Astrocyte (in vitro differentiated cells and primary cell): ENCODE measurements around the gene DUSP1. TPM values are rescaled to one million over a fixed set of nuclear protein-coding genes. Genes with fewer than 3 reads are reported as not detected.

ENCODE experiments used
- DNase-seq: peaks from one replicate; pipeline ENCODE4 v3.0.0-alpha.2; 2010; ENCODE audit warnings: low read depth
- FAIRE-seq: peaks from 2 replicates; lab custom pipeline; 2011; peaks lifted over from hg19 to GRCh38; lab: Jason Lieb, UNC
- H2AFZ ChIP-seq: 2 replicates; pipeline ENCODE4 v1.6.0; 2012; ENCODE audit warnings: low read depth, low read length, inconsistent platforms
- H3K27ac ChIP-seq: 2 replicates; pipeline ENCODE4 v1.5.1; 2011; ENCODE audit warnings: low read depth, low read length, inconsistent platforms
- H3K27me3 ChIP-seq: 2 replicates; pipeline ENCODE4 v1.6.0; 2011; ENCODE audit warnings: low read length, inconsistent platforms; ENCODE audit not compliant: insufficient read depth
- H3K36me3 ChIP-seq: 2 replicates; pipeline ENCODE4 v1.5.1; 2011; ENCODE audit warnings: low read length, inconsistent platforms; ENCODE audit not compliant: insufficient read depth
- H3K4me1 ChIP-seq: 2 replicates; pipeline ENCODE4 v1.5.1; 2011; ENCODE audit warnings: low read length, inconsistent platforms; ENCODE audit not compliant: insufficient read depth
- H3K4me2 ChIP-seq: 2 replicates; pipeline ENCODE4 v1.6.0; 2012; ENCODE audit warnings: low read length, inconsistent platforms
- H3K4me3 ChIP-seq: 2 replicates; pipeline ENCODE4 v1.5.1; 2011; ENCODE audit warnings: low read depth, mild to moderate bottlenecking, low read length, inconsistent platforms; ENCODE audit not compliant: insufficient read depth
- H3K79me2 ChIP-seq: 2 replicates; pipeline ENCODE4 v1.6.0; 2012; ENCODE audit warnings: mild to moderate bottlenecking, low read length, inconsistent platforms; ENCODE audit not compliant: insufficient read depth
- H3K9ac ChIP-seq: 2 replicates; pipeline ENCODE4 v1.6.0; 2012; ENCODE audit warnings: mild to moderate bottlenecking, low read length, inconsistent platforms
- H3K9me3 ChIP-seq: 2 replicates; pipeline ENCODE4 v1.5.1; 2012; ENCODE audit warnings: low read depth, mild to moderate bottlenecking, low read length, inconsistent platforms; ENCODE audit not compliant: insufficient read depth
- H4K20me1 ChIP-seq: 2 replicates; pipeline ENCODE4 v1.6.0; 2012; ENCODE audit warnings: low read length, inconsistent platforms; ENCODE audit not compliant: insufficient read depth
- H3K27ac Mint-ChIP-seq: one replicate; pipeline ENCODE4 v1.8.0; 2021; ENCODE audit warnings: mild to moderate bottlenecking, mixed read lengths; ENCODE audit not compliant: unreplicated experiment
- H3K27me3 Mint-ChIP-seq: one replicate; pipeline ENCODE4 v1.8.0; 2021; ENCODE audit warnings: low read depth, mixed read lengths; ENCODE audit not compliant: unreplicated experiment
- H3K36me3 Mint-ChIP-seq: one replicate; pipeline ENCODE4 v1.8.0; 2021; ENCODE audit warnings: low read depth, mixed read lengths; ENCODE audit not compliant: unreplicated experiment
- H3K4me1 Mint-ChIP-seq: one replicate; pipeline ENCODE4 v1.8.0; 2021; ENCODE audit warnings: low read depth, mixed read lengths; ENCODE audit not compliant: unreplicated experiment
- H3K4me3 Mint-ChIP-seq: one replicate; pipeline ENCODE4 v1.8.0; 2021; ENCODE audit warnings: mild to moderate bottlenecking, moderate library complexity, mixed read lengths; ENCODE audit not compliant: unreplicated experiment
- H3K9me3 Mint-ChIP-seq: one replicate; pipeline ENCODE4 v1.8.0; 2021; ENCODE audit warnings: mild to moderate bottlenecking, mixed read lengths; ENCODE audit not compliant: unreplicated experiment
- CTCF ChIP-seq: IDR thresholded peaks from 2 replicates; pipeline ENCODE4 v1.5.1; 2011; ENCODE audit warnings: low read depth, mild to moderate bottlenecking, inconsistent platforms, low read length, moderate library complexity; ENCODE audit not compliant: insufficient read depth
- EZH2 ChIP-seq: IDR thresholded peaks from 2 replicates; pipeline ENCODE4 v1.6.1; 2012; ENCODE audit warnings: mild to moderate bottlenecking, low read length, inconsistent platforms; ENCODE audit not compliant: insufficient read depth
- total RNA-seq: library from RNA; stranded (reverse); gene quantifications from 2 replicates; pipeline ENCODE4 v1.2.1, GENCODE V29; 2021

DUSP1 gene
- total RNA-seq, 1 donor from 2014 or later = 90.1 TPM

DNA sequence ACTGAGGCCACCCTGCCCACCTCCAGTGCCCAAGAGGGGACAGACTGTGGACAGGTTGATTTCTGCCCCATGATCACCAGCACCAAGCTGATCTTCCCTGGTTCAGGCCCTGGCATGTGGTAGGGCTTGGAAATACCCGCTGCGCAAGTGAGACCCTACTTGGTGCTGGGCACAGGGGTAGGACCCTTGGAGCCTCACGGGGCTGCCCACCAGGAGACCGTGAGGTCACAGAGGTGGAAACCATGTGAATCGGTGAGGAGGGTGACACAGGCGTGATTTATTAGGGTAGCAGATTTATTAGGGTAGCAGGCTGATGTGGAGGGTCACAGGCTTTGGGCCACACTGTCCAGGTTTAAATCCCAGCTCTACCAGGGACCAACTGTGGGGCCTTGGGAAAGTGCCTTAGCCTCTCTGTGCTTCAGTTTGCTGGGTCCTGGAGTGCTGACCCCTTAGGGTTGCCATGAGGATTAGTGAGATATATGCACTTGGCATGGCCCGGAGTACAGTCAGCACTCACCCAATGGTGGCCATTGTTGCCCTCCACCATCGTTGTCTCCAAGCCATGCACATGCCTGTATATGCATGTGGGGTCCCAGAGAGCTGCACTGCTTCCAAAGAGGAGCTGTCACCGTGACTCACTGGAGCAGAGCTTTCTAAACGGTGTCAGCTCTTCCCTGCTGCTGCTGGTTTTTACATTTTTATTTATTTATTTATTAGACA lies 20.9 kb upstream of the DUSP1 start:
- Histone ChIP-seq H3K27me3 (no peaks in the 10 kb centered on the region), H4K20me1 (no peaks in the 10 kb centered on the region), H3K4me2 (no peak overlapping the region), H3K4me3 (no peak overlapping the region), H3K9ac (no peak overlapping the region), H3K4me1 (peaks cover 32% of the 10 kb centered on the region), H3K36me3 (no peaks in the 10 kb centered on the region), H3K79me2 (no peaks in the 10 kb centered on the region), H3K27ac (no peak overlapping the region), H2AFZ (no peak overlapping the region), H3K9me3 (no peaks in the 10 kb centered on the region)
- no peak for FAIRE-seq
- H3K4me3 Mint-ChIP-seq = no peak overlapping the region
- no peaks in the 10 kb centered on the region for H3K27me3 Mint-ChIP-seq
- H3K4me1 Mint-ChIP-seq = peaks cover 12% of the 10 kb centered on the region
- no peaks in the 10 kb centered on the region for H3K36me3 Mint-ChIP-seq
- no peak for DNase-seq
- H3K9me3 Mint-ChIP-seq = no peaks in the 10 kb centered on the region
- TF ChIP-seq EZH2 = no peak
- no peak overlapping the region for H3K27ac Mint-ChIP-seq

- Histone ChIP-seq H2AFZ (no peak overlapping the region), H3K4me3 (no peak overlapping the region), H4K20me1 (no peaks in the 10 kb centered on the region), H3K9me3 (no peaks in the 10 kb centered on the region), H3K27ac (no peak overlapping the region), H3K27me3 (no peaks in the 10 kb centered on the region), H3K4me2 (no peak overlapping the region), H3K79me2 (no peaks in the 10 kb centered on the region), H3K9ac (no peak overlapping the region), H3K4me1 (peaks cover 32% of the 10 kb centered on the region), H3K36me3 (no peaks in the 10 kb centered on the region)
- H3K4me3 Mint-ChIP-seq = no peak overlapping the region
- FAIRE-seq = no peak
- no peaks in the 10 kb centered on the region for H3K27me3 Mint-ChIP-seq
- TF ChIP-seq EZH2 = no peak
- TF ChIP-seq CTCF = no peak
- no peaks in the 10 kb centered on the region for H3K9me3 Mint-ChIP-seq
- H3K27ac Mint-ChIP-seq = no peak overlapping the region
- peaks cover 9% of the 10 kb centered on the region for H3K4me1 Mint-ChIP-seq
- no peak for DNase-seq
- no peaks in the 10 kb centered on the region for H3K36me3 Mint-ChIP-seq
Observed at GRCh38 chr5:172791286-172791685, 20.3 kb upstream of the DUSP1 start.

- Histone ChIP-seq H3K4me3 (no peak overlapping the region), H3K36me3 (no peaks in the 10 kb centered on the region), H3K9me3 (no peaks in the 10 kb centered on the region), H3K27ac (no peak overlapping the region), H3K4me1 (peaks cover 27% of the 10 kb centered on the region), H4K20me1 (no peaks in the 10 kb centered on the region), H3K4me2 (no peak overlapping the region), H3K9ac (no peak overlapping the region), H2AFZ (no peak overlapping the region), H3K27me3 (no peaks in the 10 kb centered on the region), H3K79me2 (no peaks in the 10 kb centered on the region)
- no peak for DNase-seq
- Mint-ChIP-seq H3K36me3 (no peaks in the 10 kb centered on the region), H3K4me3 (no peak overlapping the region), H3K27me3 (peaks cover under 1% of the 10 kb centered on the region), H3K4me1 (peaks cover 8% of the 10 kb centered on the region), H3K9me3 (no peaks in the 10 kb centered on the region), H3K27ac (no peak overlapping the region)
- TF ChIP-seq EZH2 (no peak), CTCF (no peak)
- FAIRE-seq = no peak
Observed at GRCh38 chr5:172790496-172790889, 19.5 kb upstream of the DUSP1 start.
